ENCODE data around the gene PCBP1. TPM values are rescaled to one million over a fixed set of nuclear protein-coding genes. Genes with fewer than 3 reads are reported as not detected.

PCBP1 gene
- total and polyA plus RNA-seq, 9 of the 15 experiments (the other 6 are each of a cell fraction or from before 2014, with no cell fraction given) = 19.2 to 407 (median 78.1) TPM

GRCh38 chr2:70084973-70085710 is 2.1 kb upstream of the PCBP1 start (continued):
- TF ChIP-seq ELK1 (CRISPR knock-in tag; IDR thresholded peaks at IDR 0.05) (no peak), ZNF232 (CRISPR knock-in tag; IDR thresholded peaks at IDR 0.05) (no peak), MCM3 (IDR thresholded peaks at IDR 0.05) (no peak), TAL1 (IDR thresholded peaks at IDR 0.05) (peak; percentile 87), ZNF592 (IDR thresholded peaks at IDR 0.05) (no peak), ZNF408 (CRISPR knock-in tag; IDR thresholded peaks at IDR 0.05; ENCODE audit: low read depth) (no peak), SPI1 (IDR thresholded peaks at IDR 0.05; ENCODE audit: borderline replicate concordance, low read depth, low read length) (peak; percentile 47; the same call in 1 of the 2 replicates), ZNF644 (tag; IDR thresholded peaks at IDR 0.05; ENCODE audit: low read depth) (no peak), RFX5 (IDR thresholded peaks at IDR 0.05; ENCODE audit: low read depth, low read length) (no peak), WHSC1 (IDR thresholded peaks at IDR 0.05; ENCODE audit: low read length) (no peak), THAP7 (CRISPR knock-in tag; IDR thresholded peaks at IDR 0.05) (no peak), ELF1 (tag; IDR thresholded peaks at IDR 0.05) (no peak), ZNF445 (CRISPR knock-in tag; IDR thresholded peaks at IDR 0.05; ENCODE audit: low read depth) (no peak), FOXA1 (IDR thresholded peaks at IDR 0.05; ENCODE audit: borderline replicate concordance) (no peak), NCOR1 (IDR thresholded peaks at IDR 0.05) (peak; percentile 80), NR2C1 (IDR thresholded peaks at IDR 0.05) (no peak), NR2C1 (tag; IDR thresholded peaks at IDR 0.05) (no peak), RAD51 (IDR thresholded peaks at IDR 0.05; ENCODE audit: borderline replicate concordance, low read depth) (no peak), TFAP4 (CRISPR knock-in tag; IDR thresholded peaks at IDR 0.05; ENCODE audit: borderline replicate concordance) (peak; percentile 21; the same call in 1 of the 2 replicates)
- TF ChIP-seq, protein P1, sequence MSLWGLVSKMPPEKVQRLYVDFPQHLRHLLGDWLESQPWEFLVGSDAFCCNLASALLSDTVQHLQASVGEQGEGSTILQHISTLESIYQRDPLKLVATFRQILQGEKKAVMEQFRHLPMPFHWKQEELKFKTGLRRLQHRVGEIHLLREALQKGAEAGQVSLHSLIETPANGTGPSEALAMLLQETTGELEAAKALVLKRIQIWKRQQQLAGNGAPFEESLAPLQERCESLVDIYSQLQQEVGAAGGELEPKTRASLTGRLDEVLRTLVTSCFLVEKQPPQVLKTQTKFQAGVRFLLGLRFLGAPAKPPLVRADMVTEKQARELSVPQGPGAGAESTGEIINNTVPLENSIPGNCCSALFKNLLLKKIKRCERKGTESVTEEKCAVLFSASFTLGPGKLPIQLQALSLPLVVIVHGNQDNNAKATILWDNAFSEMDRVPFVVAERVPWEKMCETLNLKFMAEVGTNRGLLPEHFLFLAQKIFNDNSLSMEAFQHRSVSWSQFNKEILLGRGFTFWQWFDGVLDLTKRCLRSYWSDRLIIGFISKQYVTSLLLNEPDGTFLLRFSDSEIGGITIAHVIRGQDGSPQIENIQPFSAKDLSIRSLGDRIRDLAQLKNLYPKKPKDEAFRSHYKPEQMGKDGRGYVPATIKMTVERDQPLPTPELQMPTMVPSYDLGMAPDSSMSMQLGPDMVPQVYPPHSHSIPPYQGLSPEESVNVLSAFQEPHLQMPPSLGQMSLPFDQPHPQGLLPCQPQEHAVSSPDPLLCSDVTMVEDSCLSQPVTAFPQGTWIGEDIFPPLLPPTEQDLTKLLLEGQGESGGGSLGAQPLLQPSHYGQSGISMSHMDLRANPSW (CRISPR knock-in tag; IDR thresholded peaks at IDR 0.05) = no peak

Measured in K562 (cell line).